Measurements from ENCODE around the gene APC2.

APC2 gene

DNA sequence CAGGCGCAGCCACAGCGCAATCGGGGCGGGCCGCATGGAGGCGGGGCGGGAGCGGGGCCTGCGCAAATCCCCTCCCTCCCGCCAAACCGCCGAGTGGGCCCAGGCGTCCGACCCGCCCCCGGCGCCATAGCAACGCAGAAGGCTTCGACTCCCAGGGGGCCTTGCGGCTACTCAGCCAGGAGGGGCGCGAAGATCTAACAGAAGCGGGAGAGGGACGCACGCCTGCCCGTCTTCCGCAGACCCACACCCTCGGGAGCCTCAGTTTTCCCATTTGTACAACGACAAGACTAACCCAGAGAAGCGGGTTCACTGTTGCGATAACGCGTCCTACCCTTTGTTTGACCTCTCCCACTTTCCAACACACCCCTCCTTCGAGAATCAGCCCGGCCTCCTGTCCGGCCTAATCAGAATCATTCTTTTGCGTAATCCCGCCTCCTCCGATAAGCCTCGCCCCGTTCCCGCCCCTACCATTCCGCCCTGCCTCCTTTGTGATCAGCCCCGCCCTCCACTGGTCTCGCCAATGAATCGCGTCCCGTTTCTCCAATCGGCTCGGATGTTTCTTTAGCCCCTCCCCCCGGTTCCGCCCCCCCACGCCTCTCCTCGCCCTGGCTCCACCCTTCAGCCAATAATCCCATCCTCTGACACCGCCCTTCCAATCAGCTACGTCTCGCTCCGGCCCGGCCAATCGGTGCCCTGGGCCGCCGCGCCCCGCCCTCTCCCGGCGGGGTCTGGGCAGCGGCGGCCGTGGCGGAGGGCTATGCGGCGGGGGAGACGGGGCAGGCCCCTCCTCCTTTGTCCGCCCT, 40.6 kb downstream of the APC2 start, which contains the start of gene PCSK4:
TSS of gene PCSK4 (minus strand) at position 40 of the 803 bp plus-strand sequence. CDS start at position 36, 4 bp downstream.
- CTCF ChIA-PET, result interaction anchor here (0.6 to 1.6 kb wide), 5 partner anchors 11 to 336 kb away, joined by 3 to 4 read pairs (median 3); no protein-coding TSS in a partner anchor
- POLR2A ChIA-PET, result interaction anchor here (0.9 to 1.3 kb wide), 2 partner anchors 46 to 986 kb away, joined by 4 to 5 read pairs; no protein-coding TSS in a partner anchor
- DNase-seq (ENCODE audit: extremely low spot score), result peak; percentile 98
- TF ChIP-seq, protein P1, sequence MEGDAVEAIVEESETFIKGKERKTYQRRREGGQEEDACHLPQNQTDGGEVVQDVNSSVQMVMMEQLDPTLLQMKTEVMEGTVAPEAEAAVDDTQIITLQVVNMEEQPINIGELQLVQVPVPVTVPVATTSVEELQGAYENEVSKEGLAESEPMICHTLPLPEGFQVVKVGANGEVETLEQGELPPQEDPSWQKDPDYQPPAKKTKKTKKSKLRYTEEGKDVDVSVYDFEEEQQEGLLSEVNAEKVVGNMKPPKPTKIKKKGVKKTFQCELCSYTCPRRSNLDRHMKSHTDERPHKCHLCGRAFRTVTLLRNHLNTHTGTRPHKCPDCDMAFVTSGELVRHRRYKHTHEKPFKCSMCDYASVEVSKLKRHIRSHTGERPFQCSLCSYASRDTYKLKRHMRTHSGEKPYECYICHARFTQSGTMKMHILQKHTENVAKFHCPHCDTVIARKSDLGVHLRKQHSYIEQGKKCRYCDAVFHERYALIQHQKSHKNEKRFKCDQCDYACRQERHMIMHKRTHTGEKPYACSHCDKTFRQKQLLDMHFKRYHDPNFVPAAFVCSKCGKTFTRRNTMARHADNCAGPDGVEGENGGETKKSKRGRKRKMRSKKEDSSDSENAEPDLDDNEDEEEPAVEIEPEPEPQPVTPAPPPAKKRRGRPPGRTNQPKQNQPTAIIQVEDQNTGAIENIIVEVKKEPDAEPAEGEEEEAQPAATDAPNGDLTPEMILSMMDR (IDR thresholded peaks at IDR 0.05; ENCODE audit: control extremely low read depth, extremely low read depth, low read depth, missing control alignments), result no peak

DNA sequence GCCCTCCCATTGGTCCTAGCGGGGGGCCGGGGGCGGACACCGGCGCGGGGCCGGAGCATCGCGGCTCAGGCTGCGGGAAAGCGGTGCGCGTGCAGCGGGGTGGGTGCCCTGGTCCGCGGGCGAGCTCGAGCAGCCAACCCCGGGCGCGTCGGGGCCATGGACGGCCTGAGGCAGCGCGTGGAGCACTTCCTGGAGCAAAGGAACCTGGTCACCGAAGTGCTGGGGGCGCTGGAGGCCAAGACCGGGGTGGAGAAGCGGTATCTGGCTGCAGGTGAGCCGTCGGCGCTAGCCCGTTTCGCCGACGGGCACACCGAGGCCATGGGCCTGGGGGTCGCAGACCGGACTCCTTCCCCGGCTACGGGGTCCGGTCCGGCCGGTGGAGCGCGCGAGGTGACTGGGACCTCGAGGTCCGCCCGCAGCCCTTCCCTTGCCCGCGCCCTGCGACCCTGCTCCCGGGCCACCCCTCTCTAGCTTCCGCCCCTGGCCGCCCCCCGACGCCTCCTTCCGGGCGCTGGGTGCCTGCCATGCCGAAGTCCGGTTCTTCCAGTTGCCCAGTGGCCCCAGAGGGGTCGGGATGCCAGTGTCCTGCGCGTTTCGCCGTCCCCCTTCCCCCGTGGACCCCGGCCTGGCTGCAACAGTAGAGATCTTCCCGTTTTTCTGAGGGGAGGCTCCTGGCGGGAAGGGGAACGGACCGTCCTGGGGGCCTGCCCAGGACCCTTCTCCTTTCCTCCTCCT, 41.4 kb downstream of the APC2 start, which contains the start of gene REEP6:
TSS of gene REEP6 (plus strand) at position 68 of the 735 bp plus-strand sequence. CDS start at position 157, 89 bp downstream.
- ChIA-PET POLR2A (interaction anchor here (0.9 to 1.3 kb wide), 2 partner anchors 47 to 985 kb away, joined by 4 to 5 read pairs; no protein-coding TSS in a partner anchor), CTCF (interaction anchor here (0.7 to 1.6 kb wide), 3 partner anchors 13 to 335 kb away, joined by 3 to 4 read pairs (median 4); no protein-coding TSS in a partner anchor)
- no peak for DNase-seq (ENCODE audit: extremely low spot score)
- TF ChIP-seq, protein P1 (IDR thresholded peaks at IDR 0.05; ENCODE audit: control extremely low read depth, extremely low read depth, low read depth, missing control alignments), result no peak

DNA sequence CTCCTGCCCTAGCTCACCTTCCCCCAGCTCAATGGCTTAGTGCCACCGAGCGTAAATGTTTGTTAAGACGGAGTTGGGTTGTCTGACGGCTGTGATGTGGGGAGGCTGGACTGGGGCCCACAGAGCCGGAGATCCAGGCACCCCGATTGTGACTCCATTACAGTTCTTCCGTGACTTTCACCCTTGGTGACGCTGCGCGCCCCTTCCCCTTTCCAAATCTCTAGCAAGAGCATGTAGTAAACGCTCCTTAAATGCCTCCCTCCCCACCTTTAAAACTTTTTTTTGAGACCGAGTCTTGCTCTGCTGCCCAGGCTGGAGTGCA, 41.9 kb downstream of the APC2 start:
- POLR2A ChIA-PET, result no interaction called here
- DNase-seq (ENCODE audit: extremely low spot score), result no peak
- CTCF ChIA-PET, result interaction anchor here (0.8 to 1.6 kb wide), 3 partner anchors 11 to 334 kb away, joined by 3 to 4 read pairs (median 4); no protein-coding TSS in a partner anchor
- TF ChIP-seq, protein P1 (IDR thresholded peaks at IDR 0.05; ENCODE audit: control extremely low read depth, extremely low read depth, low read depth, missing control alignments), result no peak

DNA sequence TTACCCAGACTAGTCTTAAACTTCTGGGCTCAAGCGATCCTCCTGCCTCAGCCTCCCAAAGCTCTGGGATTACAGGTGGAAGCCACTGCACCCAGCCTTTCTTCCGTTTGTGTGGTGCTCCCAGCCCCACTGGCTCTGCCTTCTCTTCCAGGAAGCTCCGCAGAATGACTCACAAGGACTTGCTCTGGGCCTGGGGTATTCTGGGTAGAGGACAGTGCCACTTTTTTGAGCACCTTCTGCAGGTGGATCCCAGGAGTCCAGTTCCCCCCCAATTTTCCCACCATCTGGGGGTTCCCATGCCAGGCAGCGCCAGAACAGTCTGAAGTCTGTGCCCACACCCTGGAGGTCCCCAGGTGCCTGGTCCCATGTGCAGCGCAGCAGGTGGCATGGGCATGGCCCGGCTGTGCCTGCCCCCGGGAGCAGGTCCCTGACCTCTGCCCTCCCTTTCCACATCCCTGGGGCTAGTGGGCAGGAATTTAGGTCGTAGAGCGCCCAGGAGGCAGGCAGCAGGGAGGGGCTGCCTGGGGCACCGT, 42.6 kb downstream of the APC2 start:
- POLR2A ChIA-PET, result no interaction called here
- DNase-seq (ENCODE audit: extremely low spot score), result no peak
- TF ChIP-seq, protein P1 (IDR thresholded peaks at IDR 0.05; ENCODE audit: control extremely low read depth, extremely low read depth, low read depth, missing control alignments), result no peak
- CTCF ChIA-PET, result interaction anchor here (0.8 kb wide), 1 partner anchor 10 kb away, joined by 3 read pairs; no protein-coding TSS in a partner anchor

DNA sequence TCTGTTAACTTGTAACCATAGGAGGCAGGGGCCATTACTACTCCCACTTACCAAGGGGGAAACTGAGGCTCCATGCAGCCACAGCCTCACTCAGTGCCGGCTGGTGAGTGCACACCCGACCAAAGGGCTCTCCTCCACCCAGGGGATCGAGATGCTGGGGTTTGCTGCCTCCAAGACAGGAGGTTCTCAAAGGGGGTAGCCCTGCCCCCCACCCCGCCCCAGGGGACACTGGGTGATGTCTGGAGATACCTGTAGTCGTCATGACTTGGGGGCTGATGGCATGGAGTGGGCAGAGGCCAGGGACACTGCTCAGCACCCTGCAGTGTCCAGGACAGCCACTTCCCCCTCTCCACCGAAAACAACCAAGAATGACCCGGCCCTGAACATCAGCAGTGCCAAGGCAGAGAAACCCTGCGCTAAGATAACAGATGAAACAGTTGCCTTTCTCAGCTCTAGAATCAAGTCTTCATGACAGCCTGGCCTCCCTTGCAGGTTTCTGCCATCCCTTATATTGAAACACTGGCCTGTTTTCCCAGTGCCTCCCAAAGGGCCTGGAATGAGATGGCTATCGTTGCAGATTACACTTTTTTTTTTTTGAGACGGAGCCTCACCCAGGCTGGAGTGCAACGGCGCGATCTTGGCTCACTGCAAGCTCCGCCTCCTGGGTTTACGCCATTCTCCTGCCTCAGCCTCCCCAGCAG, 44.3 kb downstream of the APC2 start:
- TF ChIP-seq, protein P1 (IDR thresholded peaks at IDR 0.05; ENCODE audit: control extremely low read depth, extremely low read depth, low read depth, missing control alignments), result no peak
- no peak for DNase-seq (ENCODE audit: extremely low spot score)
- CTCF ChIA-PET, result no interaction called here
- POLR2A ChIA-PET, result no interaction called here

All from GM10248 (cell line).